ENCODE data around the gene ARHGAP18.

Gene ARHGAP18

DNA sequence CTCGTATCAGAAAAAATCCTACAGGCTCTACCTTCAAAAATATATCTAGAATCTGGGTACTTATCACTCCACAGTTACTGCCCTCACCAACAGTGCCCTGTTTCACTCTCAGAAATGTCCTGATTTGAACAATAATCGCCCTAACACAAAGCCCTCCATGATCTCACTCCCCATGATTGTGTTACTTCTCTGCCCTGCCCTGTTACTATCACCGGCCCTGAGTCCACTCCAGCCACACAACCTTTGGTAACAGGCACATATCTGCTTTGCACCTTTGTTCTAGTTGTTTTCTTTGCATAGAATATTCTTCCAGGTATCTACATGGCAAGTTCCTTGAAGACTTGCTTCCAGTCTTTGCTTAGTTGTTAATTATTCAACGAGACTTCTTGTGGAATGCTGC is 142.0 kb downstream of the ARHGAP18 start:
- TF ChIP-seq, protein P1, sequence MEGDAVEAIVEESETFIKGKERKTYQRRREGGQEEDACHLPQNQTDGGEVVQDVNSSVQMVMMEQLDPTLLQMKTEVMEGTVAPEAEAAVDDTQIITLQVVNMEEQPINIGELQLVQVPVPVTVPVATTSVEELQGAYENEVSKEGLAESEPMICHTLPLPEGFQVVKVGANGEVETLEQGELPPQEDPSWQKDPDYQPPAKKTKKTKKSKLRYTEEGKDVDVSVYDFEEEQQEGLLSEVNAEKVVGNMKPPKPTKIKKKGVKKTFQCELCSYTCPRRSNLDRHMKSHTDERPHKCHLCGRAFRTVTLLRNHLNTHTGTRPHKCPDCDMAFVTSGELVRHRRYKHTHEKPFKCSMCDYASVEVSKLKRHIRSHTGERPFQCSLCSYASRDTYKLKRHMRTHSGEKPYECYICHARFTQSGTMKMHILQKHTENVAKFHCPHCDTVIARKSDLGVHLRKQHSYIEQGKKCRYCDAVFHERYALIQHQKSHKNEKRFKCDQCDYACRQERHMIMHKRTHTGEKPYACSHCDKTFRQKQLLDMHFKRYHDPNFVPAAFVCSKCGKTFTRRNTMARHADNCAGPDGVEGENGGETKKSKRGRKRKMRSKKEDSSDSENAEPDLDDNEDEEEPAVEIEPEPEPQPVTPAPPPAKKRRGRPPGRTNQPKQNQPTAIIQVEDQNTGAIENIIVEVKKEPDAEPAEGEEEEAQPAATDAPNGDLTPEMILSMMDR (IDR thresholded peaks at IDR 0.05; ENCODE audit: extremely low read depth, missing control alignments) = no peak
- no peak for DNase-seq (ENCODE audit: low spot score)

DNA sequence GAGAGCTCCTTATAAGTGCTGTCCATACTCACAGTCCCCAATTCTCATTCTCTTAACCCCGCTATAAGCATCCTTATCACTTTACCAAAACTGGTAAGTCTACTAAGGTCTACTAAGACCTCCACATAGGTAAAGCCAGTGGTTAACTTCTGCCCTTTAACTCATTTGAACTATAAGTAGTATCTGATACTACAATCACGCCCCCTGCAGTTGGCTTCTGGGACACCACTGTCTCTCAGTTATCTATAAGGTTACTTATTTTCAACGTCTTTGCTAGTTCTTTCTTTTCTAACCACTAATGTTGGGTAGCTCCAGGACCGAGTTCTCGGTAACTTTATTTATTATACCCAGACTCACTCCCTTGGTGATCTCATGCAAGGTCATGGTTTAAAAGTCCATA is 142.6 kb downstream of the ARHGAP18 start:
- peak; percentile 7 for DNase-seq (ENCODE audit: low spot score)
- TF ChIP-seq, protein P1 (IDR thresholded peaks at IDR 0.05; ENCODE audit: extremely low read depth, missing control alignments) = peak; percentile 11

DNA sequence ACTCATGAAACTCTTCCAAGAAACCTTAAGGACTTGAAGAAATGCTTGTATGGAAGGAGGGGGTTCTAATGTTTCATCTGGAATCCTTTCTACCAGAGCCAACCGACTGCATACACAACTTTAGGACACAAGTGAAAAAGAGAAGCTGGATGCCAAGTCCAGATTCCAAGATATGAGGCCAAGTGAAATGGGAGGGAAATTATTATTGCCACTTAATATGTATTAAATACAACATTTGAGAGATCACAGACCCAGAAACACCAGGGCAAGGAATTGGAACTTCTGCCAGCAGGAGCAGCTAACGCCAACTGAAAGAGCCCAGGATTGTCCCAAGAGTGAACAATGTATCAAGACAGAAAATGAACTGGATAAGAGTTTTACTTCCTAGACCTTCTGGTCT is 144.2 kb downstream of the ARHGAP18 start:
- DNase-seq (ENCODE audit: low spot score) = no peak
- TF ChIP-seq, protein P1 (IDR thresholded peaks at IDR 0.05; ENCODE audit: extremely low read depth, missing control alignments) = no peak

DNA sequence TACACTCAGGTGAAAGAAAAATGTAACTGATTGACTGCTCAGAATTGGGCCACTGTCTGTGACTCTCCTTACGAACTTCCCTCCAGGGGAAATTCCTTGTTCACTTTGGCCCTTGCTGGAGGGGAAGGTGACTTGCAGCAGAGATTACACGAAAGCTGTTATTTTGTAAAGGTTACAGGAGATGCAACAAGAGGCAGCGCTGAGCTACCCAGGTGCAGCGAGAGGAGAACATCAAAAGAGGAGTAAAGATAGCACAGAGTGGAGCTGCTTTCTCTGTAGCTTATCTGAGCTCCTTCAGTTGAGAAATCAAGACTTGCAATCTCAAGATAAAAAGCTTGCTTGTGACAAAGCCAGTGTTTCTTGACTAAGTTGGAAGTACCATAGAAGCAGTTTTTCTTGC is 144.6 kb downstream of the ARHGAP18 start:
- TF ChIP-seq, protein P1 (IDR thresholded peaks at IDR 0.05; ENCODE audit: extremely low read depth, missing control alignments) = no peak
- no peak for DNase-seq (ENCODE audit: low spot score)

DNA sequence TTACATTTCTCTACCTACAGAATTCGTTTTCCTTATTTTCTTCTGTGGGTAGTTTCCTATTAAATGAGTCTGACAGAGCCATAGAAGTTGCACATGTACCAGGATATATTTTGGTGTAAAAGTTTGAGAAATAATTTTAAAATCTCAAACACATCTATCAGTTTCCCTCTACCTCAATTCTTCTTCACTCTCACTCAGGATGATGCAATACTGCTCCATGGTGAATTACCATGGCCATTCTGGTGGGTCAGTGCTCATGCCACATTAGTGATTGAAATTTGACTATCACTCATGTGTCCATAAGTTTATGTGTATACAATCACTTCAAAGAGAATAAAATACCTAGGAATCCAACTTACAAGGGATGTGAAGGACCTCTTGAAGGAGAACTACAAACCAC is 151.7 kb downstream of the ARHGAP18 start:
- DNase-seq (ENCODE audit: low spot score) = no peak
- TF ChIP-seq, protein P1 (IDR thresholded peaks at IDR 0.05; ENCODE audit: extremely low read depth, missing control alignments) = no peak

DNA sequence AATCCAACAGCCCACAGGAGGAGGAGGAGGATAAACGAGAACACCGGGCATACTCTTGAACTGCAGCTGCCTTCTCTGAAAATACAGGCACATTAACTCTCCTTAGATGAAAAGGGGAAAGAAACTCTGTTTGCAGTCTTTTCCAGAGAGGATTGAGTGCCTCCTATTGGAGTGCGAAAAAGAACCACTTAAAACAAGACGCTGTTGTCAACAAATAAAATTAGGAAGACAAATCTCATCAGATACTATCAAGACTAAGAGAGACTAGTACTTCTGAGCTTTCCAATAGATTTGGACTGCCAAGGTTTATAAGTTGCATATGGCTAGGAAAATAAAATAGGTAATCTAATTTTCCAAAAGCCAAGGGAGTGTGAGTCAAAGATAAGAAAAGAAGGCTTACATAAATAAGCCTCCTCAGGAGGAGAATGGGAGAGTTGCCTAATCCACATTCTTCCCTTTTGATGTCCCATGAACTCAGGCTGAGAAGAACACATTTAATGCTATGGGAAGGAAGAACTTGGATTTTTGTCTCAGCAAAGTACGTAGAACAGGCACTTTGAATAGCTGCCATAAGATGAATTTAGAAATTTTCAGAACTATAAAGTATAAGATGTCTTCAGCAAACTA is 154.7 kb downstream of the ARHGAP18 start:
- TF ChIP-seq, protein P1 (IDR thresholded peaks at IDR 0.05; ENCODE audit: extremely low read depth, missing control alignments) = no peak
- no peak for DNase-seq (ENCODE audit: low spot score)

DNA sequence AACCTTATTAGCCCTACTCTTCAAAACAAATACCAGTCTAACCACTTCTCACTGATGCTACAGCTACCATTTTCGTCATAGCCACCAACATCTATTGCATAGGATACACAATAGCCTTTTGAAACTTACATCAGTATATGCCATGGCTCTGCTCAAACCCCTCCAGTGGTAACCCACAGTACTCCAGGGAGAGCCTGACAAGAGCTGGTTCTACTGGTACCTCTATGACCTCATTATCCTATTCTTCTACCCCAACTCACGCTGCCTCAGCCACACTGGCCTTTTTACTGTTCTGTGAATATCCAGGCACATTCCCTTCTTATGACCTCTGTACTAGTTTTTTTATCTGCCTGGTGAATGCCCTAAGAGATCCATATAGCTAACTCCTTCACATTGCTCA is 157.6 kb downstream of the ARHGAP18 start:
- TF ChIP-seq, protein P1 (IDR thresholded peaks at IDR 0.05; ENCODE audit: extremely low read depth, missing control alignments) = no peak
- no peak for DNase-seq (ENCODE audit: low spot score)
